NCI-H2171 treated with DMSO at 0.1 percent for 48 hours (cell line): ENCODE measurements around the gene U2SURP.
"Not testable (repeated sequence)": the region's sequence is repeated elsewhere in the genome, so short reads cannot be mapped to it uniquely, and the experiment has no call there.

Source experiments
- DNase-seq: peaks from one replicate; lab custom pipeline; 2025; lab: John Stamatoyannopoulos, UW

U2SURP gene

GRCh38 chr3:143071776-143072175 is 70.4 kb downstream of the U2SURP start:
- no peak for DNase-seq

- not testable (repeated sequence) for DNase-seq
Observed at GRCh38 chr3:143072298-143073020, 71.1 kb downstream of the U2SURP start.

- DNase-seq, result not testable (repeated sequence)
Observed at GRCh38 chr3:143073541-143073940, 72.2 kb downstream of the U2SURP start.

DNA sequence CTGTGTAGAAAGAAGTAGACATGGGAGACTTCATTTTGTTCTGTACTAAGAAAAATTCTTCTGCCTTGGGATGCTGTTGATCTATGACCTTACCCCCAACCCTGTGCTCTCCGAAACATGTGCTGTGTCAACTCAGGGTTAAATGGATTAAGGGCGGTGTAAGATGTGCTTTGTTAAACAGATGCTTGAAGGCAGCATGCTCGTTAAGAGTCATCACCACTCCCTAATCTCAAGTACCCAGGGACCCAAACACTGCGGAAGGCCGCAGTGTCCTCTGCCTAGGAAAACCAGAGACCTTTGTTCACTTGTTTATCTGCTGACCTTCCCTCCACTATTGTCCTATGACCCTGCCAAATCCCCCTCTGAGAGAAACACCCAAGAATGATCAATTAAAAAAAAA is 72.6 kb downstream of the U2SURP start:
- DNase-seq, result not testable (repeated sequence)

GRCh38 chr3:143078883-143079282 is 77.5 kb downstream of the U2SURP start:
- DNase-seq, result no peak

DNA sequence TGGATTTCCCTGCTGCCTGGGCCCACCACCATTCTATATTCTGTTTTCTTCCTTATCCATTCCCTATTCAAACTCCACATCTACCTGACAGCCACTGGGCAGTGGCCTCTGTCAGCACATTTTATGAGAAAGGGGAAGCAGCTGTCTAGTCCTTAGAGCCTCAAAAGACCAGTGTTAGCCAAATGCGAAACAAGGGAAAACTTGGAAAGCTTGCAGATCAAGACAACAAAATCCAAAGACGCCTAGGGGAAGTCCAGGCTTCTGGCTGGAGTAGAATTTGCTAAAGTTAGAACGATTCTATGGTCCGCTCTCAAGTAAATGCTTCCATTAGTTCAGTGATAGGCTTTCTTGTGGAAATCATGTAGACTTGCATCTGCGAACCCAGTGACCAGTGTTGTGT is 78.8 kb downstream of the U2SURP start:
- no peak for DNase-seq

DNA sequence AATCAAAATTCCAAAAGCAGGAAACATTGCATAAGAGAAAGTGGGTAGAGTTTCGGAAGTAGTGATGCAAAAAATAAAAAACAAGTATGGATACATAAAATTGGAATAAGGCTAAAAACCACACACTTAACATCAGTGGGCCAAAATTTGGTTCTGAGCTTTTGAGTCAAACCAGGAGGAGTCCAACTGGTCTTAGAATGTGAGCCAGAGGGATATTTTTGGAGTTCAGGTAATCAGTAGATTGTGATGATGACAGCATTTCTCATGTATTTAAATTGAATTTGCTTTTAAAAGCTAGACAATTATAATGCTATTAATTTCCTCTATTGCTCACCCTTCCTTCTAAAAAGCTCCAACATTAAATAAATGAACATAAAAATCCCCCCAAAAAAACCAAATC is 80.0 kb downstream of the U2SURP start:
- DNase-seq, result no peak

- DNase-seq, result no peak
Observed at GRCh38 chr3:143081844-143082778, 80.7 kb downstream of the U2SURP start.

- DNase-seq, result no peak
Observed at GRCh38 chr3:143083781-143084180, 82.4 kb downstream of the U2SURP start.

- no peak for DNase-seq
Observed at GRCh38 chr3:143084856-143085731, 83.7 kb downstream of the U2SURP start.

DNA sequence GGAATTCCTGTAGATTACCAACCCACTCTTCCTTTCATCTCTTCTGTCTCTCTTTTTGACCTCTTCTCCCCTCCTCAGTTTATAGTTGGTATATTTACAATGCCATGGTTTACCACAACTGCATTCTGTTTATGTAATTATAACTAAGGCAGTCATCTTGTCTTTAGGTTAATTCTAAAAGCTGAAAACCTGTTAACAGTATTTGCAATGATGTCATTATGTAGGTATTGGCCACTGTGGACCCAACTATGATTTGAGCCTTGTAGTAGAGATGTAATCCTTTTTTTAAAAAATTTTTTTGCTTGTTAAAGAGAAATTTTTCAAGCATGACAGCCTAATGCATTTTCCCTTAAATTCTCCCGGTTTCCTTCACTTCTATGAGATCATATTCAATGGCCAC is 87.5 kb downstream of the U2SURP start:
- no peak for DNase-seq

DNA sequence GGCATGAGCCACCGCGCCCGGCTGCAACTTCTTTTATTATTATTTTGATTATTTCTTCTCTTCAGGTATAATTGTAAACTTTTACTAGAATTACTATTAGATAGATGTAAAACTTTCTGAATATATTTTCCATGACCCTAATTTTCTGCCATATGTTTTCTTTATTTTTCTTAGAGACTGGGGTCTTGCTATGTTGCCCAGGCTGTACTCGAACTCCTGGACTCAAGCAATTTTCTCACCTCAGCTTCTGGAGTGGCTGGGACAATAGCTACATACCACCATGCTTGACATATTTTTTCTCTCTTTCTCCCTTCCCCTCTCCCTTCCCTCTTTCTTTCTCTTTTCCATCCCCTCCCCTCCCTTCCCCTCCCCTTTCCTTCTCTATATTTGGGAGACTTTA is 88.6 kb downstream of the U2SURP start:
- DNase-seq, result no peak

- DNase-seq, result peak; percentile 53
Observed at GRCh38 chr3:143090486-143090885, 89.1 kb downstream of the U2SURP start.

DNA sequence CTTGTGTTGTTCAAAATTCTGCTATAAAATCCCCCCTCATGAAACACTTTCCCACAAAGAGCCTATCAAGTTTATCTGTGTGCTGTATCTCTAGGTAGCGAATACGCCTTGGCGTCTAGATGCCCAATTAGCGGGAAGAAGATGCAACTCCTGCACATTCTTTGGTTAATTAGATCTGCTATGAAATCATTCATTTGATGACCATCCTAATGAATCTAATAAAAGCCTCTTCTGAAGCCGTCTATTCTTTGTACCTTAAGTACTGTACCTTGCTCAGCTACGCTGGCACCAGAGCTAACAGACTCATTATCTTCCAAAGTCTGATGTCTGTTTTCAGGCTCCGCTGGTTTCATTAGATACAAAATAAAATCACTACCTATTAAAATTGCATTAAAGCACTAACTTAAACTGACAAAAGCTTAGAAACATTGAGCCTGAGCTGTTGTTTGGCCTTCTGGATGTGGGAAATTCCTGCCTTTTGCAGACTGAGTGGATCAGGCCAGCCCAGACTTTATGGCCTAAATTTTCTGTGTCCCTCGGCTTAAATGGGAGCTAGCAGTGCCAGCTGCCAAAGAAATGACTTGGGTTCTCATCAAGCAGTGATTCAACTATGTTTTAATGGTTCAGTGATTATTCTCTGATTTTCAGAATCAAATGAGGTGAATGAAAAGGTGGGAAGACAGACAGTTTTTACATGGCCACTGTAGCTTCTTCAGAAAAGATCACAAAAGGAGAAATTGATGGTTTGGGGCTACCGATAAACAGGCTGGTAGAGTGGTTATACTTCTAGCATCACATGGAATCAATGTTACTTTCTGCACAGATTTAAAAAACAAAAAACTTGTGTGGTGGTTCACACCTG is 89.8 kb downstream of the U2SURP start:
- no peak for DNase-seq

GRCh38 chr3:143092191-143092590 is 90.8 kb downstream of the U2SURP start:
- DNase-seq, result no peak

- no peak for DNase-seq
Observed at GRCh38 chr3:143095813-143096212, 94.4 kb downstream of the U2SURP start.

DNA sequence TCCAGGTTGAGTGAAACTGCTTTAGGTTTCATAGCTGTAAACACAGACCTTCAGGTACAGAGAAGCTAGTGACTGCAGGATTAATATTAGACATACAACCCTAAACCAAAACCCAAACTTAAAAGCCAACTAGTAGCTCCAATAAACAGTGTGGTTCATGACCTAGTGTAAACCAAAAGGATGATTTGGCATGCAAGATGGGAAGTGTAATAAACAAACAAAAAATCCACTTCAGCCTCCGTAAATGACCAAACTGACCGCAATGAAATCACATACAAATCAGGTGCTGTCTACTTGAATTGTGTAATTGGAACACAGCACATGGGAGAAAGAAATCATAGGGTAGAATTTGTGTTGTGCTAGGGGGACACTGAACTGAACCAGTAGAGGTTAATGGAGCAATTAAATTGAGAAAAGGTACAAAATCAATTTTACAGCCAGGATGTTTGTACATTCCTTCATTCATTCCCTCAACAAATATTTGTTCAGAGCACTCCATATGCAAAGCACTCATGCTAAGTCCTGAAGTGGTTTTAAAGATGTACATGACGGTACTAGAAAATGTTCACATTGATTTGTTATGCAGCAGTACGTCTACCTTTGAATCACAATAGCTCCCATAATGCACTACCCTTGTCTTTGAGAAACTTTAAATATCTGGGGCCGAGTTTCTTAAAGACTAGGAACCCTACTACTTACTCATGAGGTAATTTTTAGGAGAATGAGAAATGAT is 96.8 kb downstream of the U2SURP start:
- DNase-seq, result no peak

GRCh38 chr3:143099210-143099609 is 97.8 kb downstream of the U2SURP start:
- no peak for DNase-seq

- DNase-seq, result no peak
Observed at GRCh38 chr3:143099690-143100089, 98.3 kb downstream of the U2SURP start.

GRCh38 chr3:143100451-143100850 is 99.1 kb downstream of the U2SURP start:
- no peak for DNase-seq
